Measurements from ENCODE around the gene HELZ.
"Not testable (repeated sequence)": the region's sequence is repeated elsewhere in the genome, so short reads cannot be mapped to it uniquely, and the experiment has no call there.

The HELZ gene

DNA sequence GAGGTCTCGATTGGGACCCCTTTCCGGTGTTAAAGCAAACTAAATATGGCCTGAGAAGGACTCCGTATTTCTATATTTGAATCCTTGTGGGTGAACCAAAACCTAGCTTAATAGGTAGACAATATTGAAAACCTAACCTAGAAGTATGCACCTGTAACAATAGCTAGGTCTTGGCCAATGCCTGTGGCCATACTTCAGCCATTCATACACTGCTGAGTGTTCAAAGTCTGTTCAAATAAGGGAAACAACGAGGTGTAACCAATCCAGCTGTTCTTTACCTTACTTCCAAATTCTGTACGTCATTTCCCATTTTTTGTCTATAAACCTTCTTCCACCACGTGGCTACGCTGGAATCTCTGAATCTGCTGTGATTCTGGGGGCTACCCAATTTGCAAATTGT, 34.1 kb upstream of the HELZ start:
- H3K4me3 ChIP-seq (ENCODE audit: low read depth, low read length): no peak overlapping the region
- in situ Hi-C loops (cut with HindIII; ENCODE audit: low sequenced_read_pairs): no loop called here
- TF ChIP-seq, protein P1, sequence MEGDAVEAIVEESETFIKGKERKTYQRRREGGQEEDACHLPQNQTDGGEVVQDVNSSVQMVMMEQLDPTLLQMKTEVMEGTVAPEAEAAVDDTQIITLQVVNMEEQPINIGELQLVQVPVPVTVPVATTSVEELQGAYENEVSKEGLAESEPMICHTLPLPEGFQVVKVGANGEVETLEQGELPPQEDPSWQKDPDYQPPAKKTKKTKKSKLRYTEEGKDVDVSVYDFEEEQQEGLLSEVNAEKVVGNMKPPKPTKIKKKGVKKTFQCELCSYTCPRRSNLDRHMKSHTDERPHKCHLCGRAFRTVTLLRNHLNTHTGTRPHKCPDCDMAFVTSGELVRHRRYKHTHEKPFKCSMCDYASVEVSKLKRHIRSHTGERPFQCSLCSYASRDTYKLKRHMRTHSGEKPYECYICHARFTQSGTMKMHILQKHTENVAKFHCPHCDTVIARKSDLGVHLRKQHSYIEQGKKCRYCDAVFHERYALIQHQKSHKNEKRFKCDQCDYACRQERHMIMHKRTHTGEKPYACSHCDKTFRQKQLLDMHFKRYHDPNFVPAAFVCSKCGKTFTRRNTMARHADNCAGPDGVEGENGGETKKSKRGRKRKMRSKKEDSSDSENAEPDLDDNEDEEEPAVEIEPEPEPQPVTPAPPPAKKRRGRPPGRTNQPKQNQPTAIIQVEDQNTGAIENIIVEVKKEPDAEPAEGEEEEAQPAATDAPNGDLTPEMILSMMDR (IDR thresholded peaks at IDR 0.05; ENCODE audit: low read depth, low read length, missing control alignments): no peak
- no peak for DNase-seq (ENCODE audit: low read depth)

DNA sequence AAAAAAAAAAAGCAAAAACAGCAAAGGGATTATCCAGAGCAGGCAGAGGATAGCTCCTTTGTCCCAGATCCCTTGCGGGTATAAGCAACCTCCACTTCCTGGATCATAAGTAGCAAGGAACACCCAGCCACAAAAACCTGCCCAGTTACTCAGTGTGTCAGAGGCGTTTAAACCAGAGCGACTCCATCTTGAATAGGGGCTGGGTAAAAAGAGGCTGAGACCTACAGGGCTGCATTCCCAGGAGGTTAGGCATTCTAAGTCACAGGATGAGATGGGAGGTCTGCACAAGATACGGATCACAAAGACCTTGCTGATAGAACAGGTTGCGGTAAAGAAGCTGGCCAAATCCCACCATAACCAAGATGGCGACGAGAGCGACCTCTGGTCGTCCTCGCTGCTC, 33.4 kb upstream of the HELZ start:
- in situ Hi-C loops (cut with HindIII; ENCODE audit: low sequenced_read_pairs): no loop called here
- no peak for DNase-seq (ENCODE audit: low read depth)
- TF ChIP-seq, protein P1 (IDR thresholded peaks at IDR 0.05; ENCODE audit: low read depth, low read length, missing control alignments): no peak
- no peak overlapping the region for H3K4me3 ChIP-seq (ENCODE audit: low read depth, low read length)

DNA sequence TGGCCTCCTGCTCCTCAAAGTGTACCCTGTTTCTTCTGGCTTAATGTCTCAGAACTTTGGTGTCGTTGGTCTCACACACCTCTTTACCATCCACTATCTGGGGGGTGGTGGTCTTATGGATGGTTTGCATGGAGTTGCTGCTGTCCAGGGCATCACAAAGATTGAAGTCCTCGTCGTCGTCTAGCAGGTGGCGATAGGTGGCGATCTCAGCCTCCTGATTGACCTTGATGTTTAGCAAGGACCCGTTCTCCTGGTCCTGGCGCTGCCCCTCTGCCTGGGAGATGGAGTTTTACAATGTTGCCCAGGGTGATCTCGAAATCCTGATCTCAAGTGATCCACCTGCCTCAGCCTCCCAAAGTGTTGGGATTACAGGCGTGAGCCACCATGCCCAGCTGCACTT, 31.1 kb upstream of the HELZ start:
- H3K4me3 ChIP-seq (ENCODE audit: low read depth, low read length): no peak overlapping the region
- in situ Hi-C loops (cut with HindIII; ENCODE audit: low sequenced_read_pairs): no loop called here
- TF ChIP-seq, protein P1 (IDR thresholded peaks at IDR 0.05; ENCODE audit: low read depth, low read length, missing control alignments): no peak
- no peak for DNase-seq (ENCODE audit: low read depth)

DNA sequence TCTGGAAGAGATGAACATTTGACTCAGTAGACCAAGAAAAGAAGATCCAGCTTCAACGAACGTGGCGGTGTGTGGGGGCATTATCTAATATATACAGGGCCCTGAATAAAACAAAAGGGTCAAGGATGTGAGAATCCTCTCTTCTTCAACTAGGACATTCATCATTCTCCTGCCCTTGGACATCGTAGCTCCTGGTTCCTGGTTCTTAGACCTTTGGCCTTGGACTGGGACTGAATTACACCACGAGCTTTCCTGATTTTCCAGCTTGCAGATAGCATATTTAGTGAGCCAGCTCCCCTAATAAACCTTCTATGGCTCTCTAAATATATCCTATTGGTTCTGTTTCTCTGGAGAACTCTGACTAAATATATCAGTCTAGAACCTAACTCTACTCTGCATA, 29.5 kb upstream of the HELZ start:
- DNase-seq (ENCODE audit: low read depth): no peak
- no peak overlapping the region for H3K4me3 ChIP-seq (ENCODE audit: low read depth, low read length)
- in situ Hi-C loops (cut with HindIII; ENCODE audit: low sequenced_read_pairs): no loop called here
- TF ChIP-seq, protein P1 (IDR thresholded peaks at IDR 0.05; ENCODE audit: low read depth, low read length, missing control alignments): no peak

DNA sequence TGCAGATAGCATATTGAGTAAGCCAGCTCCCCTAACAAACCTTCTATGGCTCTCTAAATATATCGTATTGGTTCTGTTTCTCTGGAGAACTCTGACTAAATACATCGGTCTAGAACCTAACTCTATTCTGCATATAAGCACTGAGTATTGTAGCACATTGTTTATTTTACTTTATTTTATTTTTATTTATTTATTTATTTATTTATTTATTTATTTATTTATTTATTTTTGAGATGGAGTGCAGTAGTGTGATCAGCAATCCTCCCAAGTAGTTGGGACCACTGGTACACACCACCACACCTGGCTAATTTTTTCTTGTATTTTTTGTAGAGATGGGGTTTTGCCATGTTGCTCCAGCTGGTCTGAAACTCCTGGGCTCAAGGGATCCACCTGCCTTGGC, 28.9 kb upstream of the HELZ start:
- TF ChIP-seq, protein P1 (IDR thresholded peaks at IDR 0.05; ENCODE audit: low read depth, low read length, missing control alignments): no peak
- in situ Hi-C loops (cut with HindIII; ENCODE audit: low sequenced_read_pairs): no loop called here
- no peak for DNase-seq (ENCODE audit: low read depth)
- H3K4me3 ChIP-seq (ENCODE audit: low read depth, low read length): no peak overlapping the region

DNA sequence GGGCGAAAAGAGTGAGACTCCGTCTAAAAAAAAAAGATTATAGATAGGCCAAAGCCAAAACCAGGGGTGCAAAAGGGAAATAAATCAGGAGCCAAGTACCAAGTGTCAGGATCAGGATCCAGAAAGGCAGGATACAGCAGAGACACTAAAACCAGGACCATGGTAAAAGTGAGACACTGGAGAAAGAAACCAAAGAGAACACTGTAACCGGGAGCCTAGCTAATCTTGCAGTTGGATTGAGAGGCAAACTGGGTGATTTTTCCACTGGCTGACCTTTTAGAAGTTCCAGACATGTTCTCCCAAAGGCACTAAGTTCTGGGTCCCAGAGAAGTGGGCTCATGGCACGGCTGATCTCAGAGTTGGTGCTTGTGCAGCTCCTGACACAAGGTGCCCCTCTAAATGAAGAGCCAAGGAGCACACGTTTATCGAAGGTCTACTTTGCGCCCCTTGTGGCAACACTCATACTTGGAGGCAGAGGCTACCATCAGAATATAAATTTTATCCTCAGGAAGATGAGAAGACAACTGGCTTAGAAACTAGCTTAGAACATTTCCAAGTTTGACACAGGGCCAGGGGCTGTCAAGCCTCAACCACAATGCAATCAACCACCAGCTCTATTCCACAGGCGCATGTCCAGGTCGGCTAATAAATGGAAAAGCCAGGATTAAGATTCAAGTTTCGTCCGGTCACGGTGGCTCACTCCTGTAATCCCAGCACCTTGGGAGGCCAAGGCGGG, 27.5 kb upstream of the HELZ start:
- DNase-seq (ENCODE audit: low read depth): no peak

DNA sequence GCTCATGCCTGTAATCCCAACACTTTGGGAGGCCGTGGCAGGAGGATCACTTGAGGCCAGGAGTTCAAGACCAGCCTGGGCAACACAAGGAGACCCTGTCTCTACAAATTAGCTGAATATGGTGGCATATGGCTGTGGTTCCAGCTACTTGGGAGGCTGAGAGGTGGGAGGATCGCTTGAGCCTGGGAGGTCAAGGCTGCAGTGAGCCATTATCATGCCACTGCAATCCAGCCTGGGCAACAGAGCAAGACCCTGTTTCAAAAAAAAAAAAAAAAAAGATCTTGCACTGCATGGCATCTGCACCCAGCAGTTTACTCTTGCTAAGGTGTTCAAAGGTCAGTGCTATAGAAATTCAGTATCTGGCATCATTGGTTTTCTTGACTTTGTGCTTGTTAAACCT, 26.2 kb upstream of the HELZ start:
- H3K4me3 ChIP-seq (ENCODE audit: low read depth, low read length); DNase-seq (ENCODE audit: low read depth): not testable (repeated sequence)

More for the DNA sequence above, 27.5 kb upstream of the HELZ start:
- TF ChIP-seq, protein P1 (IDR thresholded peaks at IDR 0.05; ENCODE audit: low read depth, low read length, missing control alignments): peak; percentile 38
- no peak overlapping the region for H3K4me3 ChIP-seq (ENCODE audit: low read depth, low read length)
- in situ Hi-C loops (cut with HindIII; ENCODE audit: low sequenced_read_pairs): no loop called here

More for the DNA sequence above, 26.2 kb upstream of the HELZ start:
- in situ Hi-C loops (cut with HindIII; ENCODE audit: low sequenced_read_pairs): not testable (repeated sequence)

All from astrocyte of the cerebellum (primary cell).